Vagina (tissue), 2 donors: ENCODE measurements around the gene TBC1D8. TPM values are rescaled to one million over a fixed set of nuclear protein-coding genes. Genes with fewer than 3 reads are reported as not detected.

Experiments used
- DNase-seq, 2 donors: peaks; one replicate each; pipeline ENCODE4 v3.0.0-alpha.2; 2017; ENCODE audit errors: extremely low spot score in 2 of 2
- H3K27ac ChIP-seq: fragments of 200-600 bp; sonication (generic); one replicate; pipeline ENCODE4 v1.5.1; 2019
- H3K27me3 ChIP-seq: fragments of 200-600 bp; sonication (generic); one replicate; pipeline ENCODE4 v1.5.1; 2019
- H3K36me3 ChIP-seq, 2 donors: fragments of 200-600 bp; sonication (generic); one replicate each; pipeline ENCODE4 v1.5.1; 2017 to 2019
- H3K4me1 ChIP-seq: fragments of 200-600 bp; sonication (generic); one replicate; pipeline ENCODE4 v1.5.1; 2019
- H3K4me3 ChIP-seq, 2 donors: fragments of 200-600 bp; sonication (generic); 1 replicate in 1 of 2; 2 replicates in 1 of 2; pipeline ENCODE4 v1.5.1; 2016 to 2019
- H3K9me3 ChIP-seq: fragments of 200-600 bp; sonication (generic); one replicate; pipeline ENCODE4 v1.5.1; 2019
- CTCF ChIP-seq, 3 experiments: fragments of 450-650 bp in 2 of 3; fragments of 200-600 bp in 1 of 3; sonication (generic) in 1 of 3; IDR thresholded peaks; one replicate each; pipeline ENCODE4 v1.5.1; 2017 to 2019; ENCODE audit warnings: antibody characterized with exemption in 3 of 3, mild to moderate bottlenecking in 2 of 3, moderate library complexity in 2 of 3
- POLR2A ChIP-seq, 2 donors: fragments of 450-650 bp; IDR thresholded peaks; one replicate each; pipeline ENCODE4 v1.6.1; 2017; ENCODE audit warnings: antibody characterized with exemption in 2 of 2, mild to moderate bottlenecking in 2 of 2, moderate library complexity in 2 of 2
- POLR2AphosphoS5 ChIP-seq, 2 donors: sonication (generic); formaldehyde crosslinking; IDR thresholded peaks; one replicate each; pipeline ENCODE4 v1.9.0; 2017; ENCODE audit warnings: antibody characterized with exemption in 2 of 2, mild to moderate bottlenecking in 2 of 2, low read depth in 1 of 2; ENCODE audit not compliant: insufficient read depth in 1 of 2
- intact Hi-C: fragments of 100-400 bp; cut with DNase I; formaldehyde crosslinking; loops from one replicate; pipeline ENCODE4 v1.15.1; 2023
- total RNA-seq: library from RNA; depleted of rRNA; stranded (reverse); fragments of >200 nt; gene quantifications from one replicate; pipeline ENCODE4 v1.2.3, GENCODE V29; 2016

The TBC1D8 gene
- total RNA-seq, 1 donor from 2014 or later = 72.2 TPM

DNA sequence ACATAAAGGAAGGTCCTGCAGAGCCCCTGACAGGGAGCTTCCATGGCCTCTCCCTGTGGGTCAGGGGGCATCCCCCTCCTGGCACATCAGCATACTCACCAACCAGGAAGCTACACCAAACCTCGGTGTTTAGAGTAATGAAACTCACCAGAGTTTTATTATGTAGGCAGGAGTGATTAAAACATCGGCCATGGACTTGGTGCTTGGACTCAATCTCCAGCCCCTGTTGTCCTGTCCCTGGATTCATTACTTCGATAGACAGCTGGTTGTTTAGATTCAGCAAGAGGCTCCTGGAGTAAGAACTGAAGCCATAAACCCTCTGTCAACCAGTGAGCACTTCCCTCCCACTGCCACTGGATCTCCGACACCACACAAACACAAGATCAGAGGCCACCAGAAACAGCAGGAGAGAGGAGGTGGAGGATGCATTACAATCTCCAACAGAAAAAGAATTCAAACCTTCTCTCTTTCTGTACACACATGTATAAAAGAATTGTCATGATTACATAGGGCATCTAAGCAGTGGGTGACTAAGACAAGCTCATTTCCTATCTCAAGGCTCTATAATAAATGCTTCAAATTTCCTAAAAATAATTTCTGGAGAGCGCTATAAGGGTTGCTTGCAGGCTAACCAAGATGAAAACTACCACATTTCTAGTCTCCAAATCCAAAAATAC is 27.2 kb downstream of the TBC1D8 start:
- Histone ChIP-seq H3K4me1 (peaks cover 69% of the 10 kb centered on the region), H3K27ac (peak overlapping the region; percentile 45), H3K4me3 (no peak overlapping the region), H3K27me3 (no peaks in the 10 kb centered on the region), H3K9me3 (no peaks in the 10 kb centered on the region), H3K36me3 (no peaks in the 10 kb centered on the region)
- no peak for DNase-seq
- no peak for TF ChIP-seq POLR2A (IDR thresholded peaks at IDR 0.05)
- no peak for TF ChIP-seq CTCF (IDR thresholded peaks at IDR 0.05)
- TF ChIP-seq POLR2AphosphoS5 (IDR thresholded peaks at IDR 0.05; ENCODE audit: insufficient read depth in 1 of 2, low read depth in 1 of 2) = no peak
- intact Hi-C loops = no loop called here

DNA sequence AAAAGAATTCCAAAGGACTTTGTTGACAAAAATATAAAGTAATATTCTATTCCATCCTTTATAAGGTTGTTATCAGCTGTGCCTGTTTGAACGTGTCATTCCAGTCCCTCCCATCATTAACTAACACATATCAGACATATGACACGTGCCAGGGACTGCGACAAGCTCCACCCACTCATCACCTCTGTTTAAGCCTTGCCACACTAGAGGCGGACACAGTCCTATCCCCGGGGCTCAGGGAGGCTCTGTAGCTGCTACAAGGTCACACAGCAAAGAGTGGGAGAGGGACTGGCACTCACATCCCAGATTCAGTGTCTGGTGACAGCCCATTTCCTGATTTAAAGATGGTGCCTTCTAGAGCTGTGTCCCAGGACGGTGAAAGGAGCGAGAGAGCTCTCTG is 30.0 kb downstream of the TBC1D8 start:
- peak overlapping the region; percentile 62 for H3K27ac ChIP-seq
- intact Hi-C loops = no loop called here
- H3K4me3 ChIP-seq = no peak overlapping the region
- TF ChIP-seq POLR2AphosphoS5 (IDR thresholded peaks at IDR 0.05; ENCODE audit: insufficient read depth in 1 of 2, low read depth in 1 of 2) (no peak), CTCF (IDR thresholded peaks at IDR 0.05) (no peak), POLR2A (IDR thresholded peaks at IDR 0.05) (no peak)
- H3K27me3 ChIP-seq = no peaks in the 10 kb centered on the region
- no peaks in the 10 kb centered on the region for H3K9me3 ChIP-seq
- peaks cover 61% of the 10 kb centered on the region for H3K4me1 ChIP-seq
- DNase-seq = no peak
- H3K36me3 ChIP-seq = no peaks in the 10 kb centered on the region

DNA sequence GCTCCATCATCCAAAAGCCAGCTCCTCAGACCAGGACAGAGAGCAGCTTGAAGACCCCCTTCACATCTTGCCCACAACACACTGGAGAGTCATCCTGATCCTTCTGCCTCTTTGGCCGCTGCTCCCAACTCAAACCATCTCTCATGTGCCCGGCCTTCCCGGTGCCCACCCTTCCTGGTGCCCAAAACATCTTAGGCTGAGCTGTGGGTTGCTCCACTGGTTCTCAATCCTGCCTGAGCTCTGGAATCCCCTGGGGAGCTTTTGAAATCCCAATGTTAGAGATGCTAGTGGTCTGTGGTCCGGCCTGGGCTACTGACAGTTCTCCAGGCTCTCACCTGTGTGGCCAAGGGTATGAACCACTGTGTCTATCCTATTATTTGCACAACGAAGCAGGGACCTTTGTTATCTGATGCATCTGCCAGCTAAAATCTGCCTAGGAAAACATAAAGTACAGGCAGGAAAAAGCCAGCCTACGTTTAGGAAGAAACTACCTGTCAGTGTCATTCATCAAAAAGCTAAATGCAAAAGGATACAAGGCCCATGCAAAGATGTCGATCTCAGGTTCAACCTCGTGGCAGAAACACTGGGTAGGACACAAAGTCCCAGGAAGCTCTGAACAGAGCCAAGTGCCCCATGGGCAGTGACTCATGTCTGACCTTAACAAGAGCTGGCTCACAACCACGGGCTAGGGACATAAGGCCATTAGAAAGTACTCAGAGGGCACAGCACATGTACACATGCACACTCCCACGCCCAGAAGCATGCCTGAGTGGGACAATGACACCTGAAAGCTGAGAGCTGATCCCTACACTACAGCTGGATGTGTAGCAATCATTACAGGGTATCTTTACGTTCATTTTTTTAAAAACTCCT is 30.8 kb downstream of the TBC1D8 start:
- Histone ChIP-seq H3K36me3 (no peaks in the 10 kb centered on the region), H3K4me1 (peaks cover 58% of the 10 kb centered on the region), H3K27me3 (no peaks in the 10 kb centered on the region), H3K9me3 (no peaks in the 10 kb centered on the region), H3K4me3 (no peak overlapping the region), H3K27ac (peak overlapping the region; percentile 62)
- intact Hi-C loops = no loop called here
- peak in 1 of 2 donors; percentile 84 for TF ChIP-seq POLR2AphosphoS5 (IDR thresholded peaks at IDR 0.05; ENCODE audit: insufficient read depth in 1 of 2, low read depth in 1 of 2)
- no peak for TF ChIP-seq CTCF (IDR thresholded peaks at IDR 0.05)
- no peak for DNase-seq

DNA sequence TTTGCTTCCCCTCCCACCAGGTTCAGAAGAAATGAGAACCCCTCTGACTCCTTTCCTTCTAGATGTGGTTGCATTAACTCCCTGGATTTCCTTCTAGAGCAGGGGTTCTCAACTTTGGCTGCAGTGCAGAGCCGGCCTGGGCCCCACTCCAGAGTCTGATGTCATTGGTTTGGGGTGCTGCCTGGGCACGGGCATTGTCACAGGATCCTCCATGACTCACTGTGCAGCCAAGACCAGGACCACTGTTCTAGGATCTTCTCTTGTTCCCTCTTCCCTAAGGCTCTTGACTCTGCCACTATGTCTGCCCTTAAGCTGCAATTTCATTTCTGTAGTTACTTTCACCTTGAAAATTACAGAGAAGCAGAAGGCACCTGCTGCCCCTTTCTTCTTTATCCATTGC is 31.8 kb downstream of the TBC1D8 start:
- Histone ChIP-seq H3K27ac (peak overlapping the region; percentile 62), H3K9me3 (no peaks in the 10 kb centered on the region), H3K4me3 (no peak overlapping the region), H3K36me3 (no peaks in the 10 kb centered on the region), H3K4me1 (peaks cover 58% of the 10 kb centered on the region), H3K27me3 (no peaks in the 10 kb centered on the region)
- peak in 1 of 2 donors; percentile 54 for TF ChIP-seq POLR2AphosphoS5 (IDR thresholded peaks at IDR 0.05; ENCODE audit: insufficient read depth in 1 of 2, low read depth in 1 of 2)
- TF ChIP-seq POLR2A (IDR thresholded peaks at IDR 0.05) = no peak
- no peak for TF ChIP-seq CTCF (IDR thresholded peaks at IDR 0.05)
- no peak for DNase-seq
- intact Hi-C loops = no loop called here
